Measurements from ENCODE around the gene SDC3. TPM values are rescaled to one million over a fixed set of nuclear protein-coding genes. Genes with fewer than 3 reads are reported as not detected.

Gene SDC3
- total and polyA plus RNA-seq, 2 of the 8 experiments (the other 6 are each of a cell fraction or from before 2014, with no cell fraction given): 7.0 to 27.0 TPM

GRCh38 chr1:30884723-30885122 is 23.8 kb downstream of the SDC3 start:
- H3K9me3 ChIP-seq (ENCODE audit: insufficient read depth in 2 of 2, low read depth in 1 of 2, low read length in 1 of 2): no peaks in the 10 kb centered on the region
- H3K27ac ChIP-seq (ENCODE audit: low read depth, low read length): no peak overlapping the region
- no peak for TF ChIP-seq SAP30 (IDR thresholded peaks at IDR 0.05; ENCODE audit: insufficient read depth, insufficient replicate concordance, low read length)
- no peak for TF ChIP-seq ATF2 (IDR thresholded peaks at IDR 0.05; ENCODE audit: low read length)
- no peak for TF ChIP-seq HDAC6 (IDR thresholded peaks at IDR 0.05; ENCODE audit: low read depth, low read length)
- TF ChIP-seq CBX5 (IDR thresholded peaks at IDR 0.05; ENCODE audit: low read depth, low read length): no peak
- TF ChIP-seq CHD1 (IDR thresholded peaks at IDR 0.05; ENCODE audit: low read depth, low read length): no peak
- TF ChIP-seq KDM1A (IDR thresholded peaks at IDR 0.05; ENCODE audit: borderline replicate concordance, low read length): no peak
- TF ChIP-seq KDM5A (IDR thresholded peaks at IDR 0.05; ENCODE audit: low read length): no peak
- no peak for TF ChIP-seq ASH2L (IDR thresholded peaks at IDR 0.05; ENCODE audit: low read length)
- no peak for TF ChIP-seq POLR2A (IDR thresholded peaks at IDR 0.05; ENCODE audit: control extremely low read depth in 1 of 2, low read depth in 2 of 2, low read length in 2 of 2)
- no peak for TF ChIP-seq RXRA (IDR thresholded peaks at IDR 0.05; ENCODE audit: insufficient read depth, low read depth, low read length)
- TF ChIP-seq SIN3A (conservative IDR thresholded peaks at IDR 0.05 in 1 of 2, IDR thresholded peaks at IDR 0.05 in 1 of 2; ENCODE audit: low read depth in 1 of 2, low read length in 2 of 2): no peak
- no peak overlapping the region for H2BK20ac ChIP-seq (ENCODE audit: low read length)
- no peaks in the 10 kb centered on the region for H3K27me3 ChIP-seq (replicated peaks in 1 of 4; ENCODE audit: control insufficient read depth in 3 of 4, extremely low read depth in 1 of 4, insufficient read depth in 3 of 4, low read length in 3 of 4)
- no peak overlapping the region for H3K4me3 ChIP-seq (ENCODE audit: extremely low read depth in 1 of 4, insufficient read depth in 2 of 4, low read depth in 3 of 4, low read length in 4 of 4)
- H3K79me2 ChIP-seq (ENCODE audit: control insufficient read depth in 1 of 2, insufficient read depth in 2 of 2, low read length in 2 of 2): no peaks in the 10 kb centered on the region; a peak in 1 of 4 replicates
- no peak overlapping the region for H3K4me2 ChIP-seq (ENCODE audit: insufficient read depth in 1 of 2, low read depth in 2 of 2, low read length in 2 of 2)
- no peak overlapping the region for H2BK120ac ChIP-seq (replicated peaks; ENCODE audit: low read depth, low read length)
- H4K91ac ChIP-seq (replicated peaks; ENCODE audit: insufficient read length, low read length): no peak overlapping the region
- H3K18ac ChIP-seq (ENCODE audit: extremely low read depth, low read length): no peak overlapping the region
- H3K14ac ChIP-seq (ENCODE audit: insufficient read length): no peak overlapping the region
- POLR2A ChIA-PET (ENCODE audit: partially characterized antibody): interaction anchor here (1.7 kb wide), 1 partner anchor 29 kb away, joined by 4 read pairs; no protein-coding TSS in a partner anchor
- H3K23ac ChIP-seq (ENCODE audit: insufficient read length): no peak overlapping the region
- H2AFZ ChIP-seq (ENCODE audit: low read length): no peak overlapping the region
- H3K36me3 ChIP-seq (ENCODE audit: control insufficient read depth in 2 of 4, insufficient read depth in 4 of 4, low read length in 3 of 4): no peaks in the 10 kb centered on the region
- no peak for FAIRE-seq
- peaks cover 8% of the 10 kb centered on the region for H3K79me1 ChIP-seq (ENCODE audit: low read depth, low read length)
- H2AK5ac ChIP-seq (ENCODE audit: low read depth, low read length): no peak overlapping the region
- DNase-seq (ENCODE audit: low read depth in 1 of 2, low spot score in 2 of 2): no peak
- no peak overlapping the region for H4K8ac ChIP-seq (ENCODE audit: extremely low read depth, insufficient read depth, low read length)
- H2BK5ac ChIP-seq (ENCODE audit: low read depth, low read length): no peak overlapping the region
- H2BK15ac ChIP-seq (ENCODE audit: low read length): no peak overlapping the region
- no peak overlapping the region for H3K56ac ChIP-seq (replicated peaks; ENCODE audit: insufficient read length, low read depth, low read length)
- no peak overlapping the region for H3K4ac ChIP-seq (replicated peaks; ENCODE audit: insufficient read length, low read depth, low read length)
- CTCF ChIA-PET (ENCODE audit: partially characterized antibody): interaction anchor here (0.6 to 1.7 kb wide), 4 partner anchors 21 to 105 kb away, joined by 4 to 6 read pairs (median 6); no protein-coding TSS in a partner anchor
- H3K23me2 ChIP-seq (ENCODE audit: low read depth, low read length): no peaks in the 10 kb centered on the region
- no peak overlapping the region for H2BK12ac ChIP-seq (ENCODE audit: low read depth, low read length)
- no peak overlapping the region for H3K9ac ChIP-seq (replicated peaks in 1 of 4; ENCODE audit: extremely low read depth in 1 of 4, low read depth in 3 of 4, low read length in 3 of 4)
- peaks cover 9 to 35% (median 24%) of the 10 kb centered on the region in 4 experiments for H3K4me1 ChIP-seq (replicated peaks in 1 of 4; ENCODE audit: control insufficient read depth in 3 of 4, insufficient read depth in 4 of 4, low read length in 3 of 4)
- H4K20me1 ChIP-seq (replicated peaks in 1 of 2; ENCODE audit: control insufficient read depth in 1 of 2, insufficient read depth in 2 of 2, low read length in 2 of 2): peaks cover 8 to 16% of the 10 kb centered on the region in 2 experiments
- H4K5ac ChIP-seq (ENCODE audit: insufficient read length, low read depth, low read length): no peak overlapping the region
- 85% methylated on average over 5 of the region's 5 CpGs; no CpG with 5 or more reads in 1 of the 2 experiments for WGBS, 2 experiments (ENCODE audit: extremely low coverage in 1 of 2, insufficient coverage in 1 of 2, insufficient read length in 1 of 2, insufficient replicate concordance in 2 of 2, low coverage in 1 of 2, low lambda C conversion rate in 2 of 2, missing lambda C conversion rate in 1 of 2)
